ENCODE results near the gene GLIPR1. TPM values are rescaled to one million over a fixed set of nuclear protein-coding genes. Genes with fewer than 3 reads are reported as not detected.
"Not testable (repeated sequence)": the region's sequence is repeated elsewhere in the genome, so short reads cannot be mapped to it uniquely, and the experiment has no call there.

The GLIPR1 gene
- total RNA-seq, 2 donors from 2014 or later: 0.22 to 0.29 TPM

DNA sequence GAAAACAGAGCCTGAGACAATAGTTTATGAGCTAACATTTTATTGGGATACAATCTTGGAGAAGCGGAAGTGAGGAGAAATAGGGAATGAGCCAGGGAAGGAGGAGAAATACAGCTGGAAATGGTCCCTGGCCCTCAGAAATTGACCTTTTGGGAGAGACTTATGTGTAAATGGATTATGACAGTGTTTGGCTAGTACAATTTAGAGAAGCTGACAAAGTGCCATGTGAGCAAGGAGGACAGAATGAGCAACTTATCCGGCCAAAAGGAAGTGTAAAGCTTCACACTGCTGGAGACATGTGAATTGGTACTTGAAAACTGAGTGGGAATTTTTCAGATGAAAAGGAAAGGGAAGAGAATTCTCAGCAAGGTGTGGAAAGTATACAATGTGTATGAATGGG, 2.9 kb downstream of the GLIPR1 start:
- 82 to 100% methylated on average over 2 of the region's 2 CpGs for whole genome bisulfite sequencing, 2 experiments (ENCODE audit: insufficient coverage in 1 of 2, insufficient read length in 1 of 2)
- Histone ChIP-seq H3K4me1 (ENCODE audit: control insufficient read depth, insufficient read depth, low read length) (peaks cover 13% of the 10 kb centered on the region), H3K36me3 (ENCODE audit: control insufficient read depth, insufficient read depth, low read length) (no peaks in the 10 kb centered on the region), H3K4me3 (ENCODE audit: low read length) (no peak overlapping the region), H3K9ac (ENCODE audit: extremely low read depth, low read length, poor library complexity, severe bottlenecking) (no peak overlapping the region), H3K9me3 (ENCODE audit: control insufficient read depth, low read length) (no peaks in the 10 kb centered on the region), H3K27ac (ENCODE audit: low read depth, low read length) (no peak overlapping the region), H3K27me3 (ENCODE audit: control insufficient read depth, insufficient read depth, low read length, poor library complexity, severe bottlenecking) (no peaks in the 10 kb centered on the region)
- Mint-ChIP-seq H3K4me3 (no peak overlapping the region), H3K27me3 (ENCODE audit: insufficient read depth) (no peaks in the 10 kb centered on the region), H3K4me1 (peaks cover 38% of the 10 kb centered on the region), H3K9me3 (no peaks in the 10 kb centered on the region), H3K27ac (peak overlapping the region; percentile 12), H3K36me3 (ENCODE audit: low read depth) (no peaks in the 10 kb centered on the region)
- DNase-seq: peak; percentile 50
- no peak for TF ChIP-seq CTCF (conservative IDR thresholded peaks at IDR 0.05)

- DNase-seq: peak; percentile 71
- Histone ChIP-seq H3K4me1 (ENCODE audit: control insufficient read depth, insufficient read depth, low read length) (peaks cover 13% of the 10 kb centered on the region), H3K4me3 (ENCODE audit: low read length) (peak overlapping the region; percentile 46)
- H3K27me3 Mint-ChIP-seq (ENCODE audit: insufficient read depth); H3K9ac ChIP-seq (ENCODE audit: extremely low read depth, low read length, poor library complexity, severe bottlenecking); H3K9me3 ChIP-seq (ENCODE audit: control insufficient read depth, low read length); H3K9me3 Mint-ChIP-seq; H3K27me3 ChIP-seq (ENCODE audit: control insufficient read depth, insufficient read depth, low read length, poor library complexity, severe bottlenecking); H3K36me3 Mint-ChIP-seq (ENCODE audit: low read depth); H3K27ac ChIP-seq (ENCODE audit: low read depth, low read length); H3K4me3 Mint-ChIP-seq; H3K36me3 ChIP-seq (ENCODE audit: control insufficient read depth, insufficient read depth, low read length): not testable (repeated sequence)
- H3K27ac Mint-ChIP-seq: peak overlapping the region; percentile 69
- peaks cover 38% of the 10 kb centered on the region for H3K4me1 Mint-ChIP-seq
- 26 to 80% methylated on average over 1 to 2 of the region's 2 CpGs for WGBS, 2 experiments (ENCODE audit: insufficient coverage in 1 of 2, insufficient read length in 1 of 2)
Observed at GRCh38 chr12:75484450-75484849, 3.9 kb downstream of the GLIPR1 start.

DNA sequence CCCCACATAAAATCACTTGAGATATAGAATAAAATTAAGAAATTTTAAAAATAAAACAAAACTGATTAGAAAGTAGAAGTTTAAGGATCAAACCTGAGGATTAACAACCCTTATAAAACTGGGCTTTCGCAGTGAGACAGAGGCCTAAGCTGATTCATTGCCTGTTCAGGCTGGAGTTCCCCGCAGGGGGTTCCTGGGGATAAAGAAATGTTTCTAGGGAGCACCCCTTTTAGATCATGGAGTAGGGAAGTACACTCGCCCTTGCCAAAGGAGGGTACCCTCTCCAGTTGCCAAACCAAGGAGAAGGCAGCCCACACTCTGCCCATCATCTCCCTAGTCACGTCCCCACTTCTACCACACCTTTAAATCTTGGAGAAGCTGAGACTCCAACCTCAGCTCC, 6.8 kb downstream of the GLIPR1 start:
- Histone ChIP-seq H3K36me3 (ENCODE audit: control insufficient read depth, insufficient read depth, low read length) (no peaks in the 10 kb centered on the region), H3K4me1 (ENCODE audit: control insufficient read depth, insufficient read depth, low read length) (peaks cover 13% of the 10 kb centered on the region), H3K27me3 (ENCODE audit: control insufficient read depth, insufficient read depth, low read length, poor library complexity, severe bottlenecking) (no peaks in the 10 kb centered on the region), H3K9me3 (ENCODE audit: control insufficient read depth, low read length) (no peaks in the 10 kb centered on the region), H3K27ac (ENCODE audit: low read depth, low read length) (no peak overlapping the region), H3K9ac (ENCODE audit: extremely low read depth, low read length, poor library complexity, severe bottlenecking) (no peak overlapping the region), H3K4me3 (ENCODE audit: low read length) (no peak overlapping the region)
- Mint-ChIP-seq H3K9me3 (no peaks in the 10 kb centered on the region), H3K4me1 (peaks cover 28% of the 10 kb centered on the region), H3K27me3 (ENCODE audit: insufficient read depth) (no peaks in the 10 kb centered on the region), H3K4me3 (no peak overlapping the region), H3K36me3 (ENCODE audit: low read depth) (no peaks in the 10 kb centered on the region), H3K27ac (peak overlapping the region; percentile 40)
- DNase-seq: peak; percentile 64
- TF ChIP-seq CTCF (conservative IDR thresholded peaks at IDR 0.05): no peak
- WGBS, 2 experiments (ENCODE audit: insufficient coverage in 1 of 2, insufficient read length in 1 of 2): 77 to 90% methylated on average over 3 to 4 of the region's 4 CpGs

GRCh38 chr12:75488553-75488952, 8.0 kb downstream of the GLIPR1 start:
- H3K27ac Mint-ChIP-seq: peak overlapping the region; percentile 46
- H3K4me1 ChIP-seq (ENCODE audit: control insufficient read depth, insufficient read depth, low read length): peaks cover 13% of the 10 kb centered on the region
- no peak overlapping the region for H3K4me3 ChIP-seq (ENCODE audit: low read length)
- no peaks in the 10 kb centered on the region for H3K9me3 Mint-ChIP-seq
- peak; percentile 75 for TF ChIP-seq CTCF (conservative IDR thresholded peaks at IDR 0.05)
- H3K9me3 ChIP-seq (ENCODE audit: control insufficient read depth, low read length): no peaks in the 10 kb centered on the region
- no peak overlapping the region for H3K27ac ChIP-seq (ENCODE audit: low read depth, low read length)
- no peaks in the 10 kb centered on the region for H3K27me3 Mint-ChIP-seq (ENCODE audit: insufficient read depth)
- no peaks in the 10 kb centered on the region for H3K36me3 ChIP-seq (ENCODE audit: control insufficient read depth, insufficient read depth, low read length)
- H3K27me3 ChIP-seq (ENCODE audit: control insufficient read depth, insufficient read depth, low read length, poor library complexity, severe bottlenecking): no peaks in the 10 kb centered on the region
- peaks cover 26% of the 10 kb centered on the region for H3K4me1 Mint-ChIP-seq
- H3K36me3 Mint-ChIP-seq (ENCODE audit: low read depth): no peaks in the 10 kb centered on the region
- H3K9ac ChIP-seq (ENCODE audit: extremely low read depth, low read length, poor library complexity, severe bottlenecking): no peak overlapping the region
- H3K4me3 Mint-ChIP-seq: no peak overlapping the region
- DNase-seq: peak; percentile 83

Measured in endodermal cell (in vitro differentiated cells).